SKM-1 treated with dmso at 0.1 percent for 144 hours (cell line): ENCODE data around the gene SCRN1.
"Not testable (repeated sequence)": the region's sequence is repeated elsewhere in the genome, so short reads cannot be mapped to it uniquely, and the experiment has no call there.

Source experiments
- DNase-seq: peaks from one replicate; lab custom pipeline; 2025; ENCODE audit not compliant: unreplicated experiment; lab: John Stamatoyannopoulos, UW

The SCRN1 gene

DNA sequence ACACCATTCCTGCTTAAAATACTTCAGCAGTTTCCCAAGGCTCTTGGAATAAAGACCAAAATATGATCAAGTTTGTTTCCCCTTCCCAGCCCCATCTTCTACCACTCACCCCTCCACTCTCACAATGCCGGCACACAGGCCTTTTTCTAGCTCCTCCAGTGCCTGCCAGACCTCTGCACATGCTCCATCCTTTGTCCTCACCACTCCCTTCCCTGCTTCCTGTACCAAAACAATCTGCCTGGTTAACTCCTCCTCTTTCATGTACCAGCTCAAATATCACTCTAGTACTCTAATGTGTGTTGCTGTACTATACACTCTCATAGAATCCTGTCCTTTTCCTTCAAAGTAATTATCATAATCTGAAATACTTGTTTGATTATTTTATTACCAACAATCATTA is 19.4 kb downstream of the SCRN1 start:
- no peak for DNase-seq

DNA sequence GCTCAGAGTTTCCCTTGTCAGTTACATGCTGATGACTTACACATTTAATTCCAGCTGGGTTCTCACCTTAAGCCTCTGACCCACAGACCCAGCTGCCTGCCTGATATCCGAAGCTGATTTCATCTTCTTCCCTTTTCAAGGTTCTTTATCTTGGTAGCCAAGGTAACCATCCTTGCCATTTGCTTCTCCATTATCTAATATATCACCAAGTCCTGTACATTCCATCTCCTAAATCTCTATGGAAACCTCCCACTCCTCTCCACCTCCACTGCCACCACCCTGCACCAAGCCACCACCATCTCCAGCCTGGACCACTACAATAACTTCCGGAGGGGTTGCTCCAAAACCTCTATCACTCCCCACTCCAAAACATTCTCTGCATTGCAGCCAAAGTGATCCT is 19.9 kb downstream of the SCRN1 start:
- DNase-seq = no peak

DNA sequence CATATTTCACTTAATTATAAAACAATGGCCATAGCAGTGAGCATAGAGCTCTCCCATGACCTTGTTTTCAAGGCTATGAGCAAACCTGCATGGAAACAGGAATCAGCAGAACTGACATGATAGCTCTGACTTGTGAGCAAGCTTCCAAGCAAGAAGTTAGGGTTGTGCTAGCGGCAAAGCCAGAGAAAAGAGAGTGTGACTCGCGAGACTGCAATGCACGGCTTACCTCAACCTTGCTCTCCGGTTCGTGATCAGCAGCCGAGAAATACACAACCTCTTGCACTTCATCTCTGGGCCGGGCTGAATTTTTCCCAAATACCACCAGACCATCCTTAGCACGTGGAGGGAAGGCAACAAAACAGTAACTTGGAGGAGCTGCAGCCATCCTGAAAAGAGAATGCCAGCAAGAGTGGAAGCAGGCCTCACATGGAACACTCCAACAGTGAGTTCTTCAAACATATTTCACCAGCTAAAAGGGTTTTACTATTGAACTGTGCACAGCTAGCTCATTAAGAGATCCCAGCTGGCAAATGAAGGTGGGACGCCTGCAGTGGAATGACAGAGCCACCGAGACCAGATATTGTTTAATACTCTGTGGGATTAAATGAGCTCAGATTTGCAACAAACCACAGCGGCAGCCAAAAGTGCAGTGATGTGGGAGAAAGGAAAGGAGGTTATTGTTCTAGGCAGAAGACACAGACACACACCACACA is 20.8 kb downstream of the SCRN1 start:
- DNase-seq = no peak

DNA sequence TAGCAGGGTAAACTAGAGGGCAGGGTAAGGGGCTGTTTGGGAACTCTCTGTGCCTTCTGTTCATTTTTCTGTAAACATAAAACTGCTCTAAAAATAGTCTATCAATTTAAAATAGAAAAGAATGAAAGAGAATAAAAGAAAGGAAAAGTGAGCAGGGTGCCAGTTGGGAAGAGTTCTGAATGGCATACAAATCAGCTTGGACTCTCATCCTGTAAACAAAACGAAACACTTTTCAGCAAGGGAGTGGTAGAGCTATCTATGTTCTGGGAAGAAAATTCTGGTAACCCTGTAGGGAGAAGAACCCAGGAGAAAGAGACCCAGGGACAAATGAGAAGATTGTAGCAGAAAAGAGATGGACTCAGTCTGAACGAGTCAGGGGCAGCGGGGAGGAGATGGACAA is 24.6 kb downstream of the SCRN1 start:
- no peak for DNase-seq

DNA sequence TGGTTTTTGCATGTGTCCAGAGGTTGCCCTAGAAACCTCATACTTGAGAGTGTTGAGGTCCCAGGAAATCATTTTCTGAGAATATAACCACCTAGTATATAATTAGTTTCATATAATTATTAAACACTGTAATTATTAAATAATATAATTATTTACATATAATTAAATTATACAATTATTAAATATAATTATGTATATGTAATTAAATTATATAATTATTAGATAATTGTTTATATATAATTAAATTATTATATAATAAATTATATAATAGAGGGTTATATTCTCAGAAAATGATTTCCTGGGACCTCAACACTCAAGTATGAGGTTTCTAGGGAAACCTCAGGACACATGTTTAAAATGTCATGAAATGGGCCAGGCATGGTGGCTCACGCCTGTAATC is 27.6 kb downstream of the SCRN1 start:
- no peak for DNase-seq

DNA sequence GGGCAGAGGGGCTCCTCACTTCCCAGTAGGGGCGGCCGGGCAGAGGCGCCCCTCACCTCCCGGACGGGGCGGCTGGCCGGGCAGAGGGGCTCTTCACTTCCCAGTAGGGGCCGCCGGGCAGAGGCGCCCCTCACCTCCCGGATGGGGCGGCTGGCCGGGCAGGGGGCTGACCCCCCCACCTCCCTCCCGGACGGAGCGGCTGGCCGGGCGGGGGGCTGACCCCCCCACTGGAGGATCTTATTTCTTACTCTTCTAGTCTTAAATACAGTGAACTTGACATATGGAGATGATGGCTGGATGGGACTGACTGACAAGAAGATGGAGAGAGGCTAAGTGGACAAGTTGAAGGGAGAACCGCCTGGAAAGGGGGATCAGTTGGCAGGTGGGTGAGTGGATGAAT is 28.0 kb downstream of the SCRN1 start:
- not testable (repeated sequence) for DNase-seq

DNA sequence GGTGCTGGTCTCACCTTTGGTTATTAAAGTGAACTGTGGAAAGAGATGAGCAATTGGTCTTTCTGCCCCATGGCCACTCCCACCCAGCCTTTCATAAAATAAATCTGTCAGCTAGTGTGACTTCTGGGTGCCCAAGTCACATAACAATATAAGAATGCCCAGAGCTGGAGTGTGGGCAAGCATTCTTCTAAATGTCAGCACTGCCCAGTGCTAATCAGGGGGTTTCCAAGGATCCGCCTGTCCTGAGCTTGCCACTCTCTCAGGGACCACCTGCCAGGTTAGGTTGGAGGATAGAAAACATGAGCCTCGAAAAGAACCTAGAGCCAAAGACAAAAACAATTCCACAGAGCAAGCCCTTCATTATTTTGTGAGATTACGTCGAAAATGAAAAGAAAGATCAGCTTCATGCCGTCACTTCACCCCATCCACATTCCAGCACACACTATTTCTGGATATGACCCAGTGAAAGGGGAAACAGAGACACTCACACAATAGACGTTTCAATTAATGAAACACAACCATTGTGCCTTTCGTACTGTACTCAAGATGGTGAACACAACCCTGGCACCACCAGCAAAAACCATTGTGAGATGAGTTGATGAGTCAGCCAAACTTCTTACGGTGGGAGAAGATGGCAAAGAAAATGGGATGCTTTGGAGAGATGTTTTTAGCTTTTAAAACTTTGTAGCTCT is 30.8 kb downstream of the SCRN1 start:
- DNase-seq = no peak

DNA sequence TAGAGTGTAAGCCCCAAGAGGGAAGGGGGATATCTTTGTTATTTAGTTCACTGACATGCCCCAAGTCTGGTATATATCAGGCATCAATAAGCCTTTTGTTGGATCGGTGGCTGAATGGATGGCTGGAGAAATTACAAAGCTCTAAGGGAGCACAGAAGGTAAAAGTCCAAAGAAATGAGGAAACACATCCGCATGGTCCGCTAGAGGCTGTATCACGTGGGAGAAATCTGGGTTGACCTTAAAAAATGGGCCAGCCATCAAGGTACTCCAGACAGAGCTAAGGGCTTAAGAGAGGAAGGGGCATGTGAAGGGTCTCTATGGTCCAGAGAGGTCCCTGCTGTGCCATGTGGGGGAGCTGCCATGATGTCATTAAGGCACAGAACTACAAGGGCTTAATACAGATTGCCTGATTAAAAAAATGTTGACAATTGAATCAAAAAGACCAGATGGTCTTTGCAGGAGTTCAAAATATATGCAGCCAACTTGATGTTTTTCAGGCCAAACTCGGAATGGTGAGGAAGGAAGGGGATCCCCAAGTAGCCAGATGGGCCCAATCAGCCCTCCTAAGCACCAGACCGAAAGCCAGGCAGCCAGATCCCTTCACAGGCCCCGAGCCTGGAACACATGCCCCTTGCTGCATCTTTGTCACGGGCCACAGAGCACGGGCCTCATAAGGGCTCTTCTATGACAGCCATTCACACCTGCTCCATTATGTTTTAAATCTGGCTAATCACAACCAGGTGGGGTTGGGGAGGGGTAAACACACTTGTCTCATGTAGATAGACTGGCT is 31.9 kb downstream of the SCRN1 start:
- DNase-seq = no peak

DNA sequence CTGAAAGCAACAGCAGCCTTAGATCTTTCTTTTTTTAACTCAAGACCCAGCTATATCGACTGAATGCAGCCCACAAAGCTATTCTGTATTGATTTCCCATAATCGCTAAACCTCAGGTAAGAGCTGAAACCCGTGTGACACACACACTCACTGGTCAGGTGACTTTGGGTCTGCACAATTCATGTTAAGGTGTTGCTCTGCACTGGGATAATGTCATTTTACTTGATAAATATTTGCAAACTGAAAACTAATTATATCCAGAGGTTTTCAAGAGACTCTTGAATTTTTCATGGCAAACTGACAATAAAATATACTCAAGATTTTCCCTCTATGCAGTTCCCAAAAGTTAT is 33.1 kb downstream of the SCRN1 start:
- no peak for DNase-seq

DNA sequence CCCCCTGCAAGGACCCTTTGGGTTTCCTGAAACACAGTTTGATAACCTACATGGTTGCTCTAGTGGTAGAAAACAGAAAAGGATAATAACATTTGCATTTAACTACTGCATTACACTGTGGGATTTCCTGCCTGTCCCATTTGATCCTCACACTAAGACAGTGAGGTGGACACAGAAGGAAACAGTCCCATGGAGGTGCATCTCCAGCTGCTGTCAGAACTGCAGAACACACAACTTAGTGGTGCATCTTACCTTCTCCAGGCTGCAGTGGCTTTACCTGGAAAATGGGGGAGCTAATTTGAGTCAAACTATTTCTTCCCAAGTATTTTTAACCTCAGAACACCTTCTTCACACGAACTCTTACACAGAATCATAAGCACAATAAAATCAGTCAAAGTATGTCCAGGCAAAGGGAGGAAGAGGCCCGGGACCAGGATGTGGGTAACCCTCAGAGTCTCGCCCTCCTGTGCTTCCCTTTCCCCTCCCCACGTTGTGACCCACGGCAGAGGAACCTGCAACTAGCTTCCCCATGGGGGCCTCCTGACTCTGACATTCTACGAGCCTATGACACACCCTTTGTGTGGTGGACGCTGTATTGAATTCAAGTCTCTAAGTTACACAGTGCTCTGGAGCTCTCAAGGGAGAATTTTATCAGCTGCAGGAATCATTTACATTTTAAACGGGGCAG is 33.7 kb downstream of the SCRN1 start:
- DNase-seq = peak; percentile 95

DNA sequence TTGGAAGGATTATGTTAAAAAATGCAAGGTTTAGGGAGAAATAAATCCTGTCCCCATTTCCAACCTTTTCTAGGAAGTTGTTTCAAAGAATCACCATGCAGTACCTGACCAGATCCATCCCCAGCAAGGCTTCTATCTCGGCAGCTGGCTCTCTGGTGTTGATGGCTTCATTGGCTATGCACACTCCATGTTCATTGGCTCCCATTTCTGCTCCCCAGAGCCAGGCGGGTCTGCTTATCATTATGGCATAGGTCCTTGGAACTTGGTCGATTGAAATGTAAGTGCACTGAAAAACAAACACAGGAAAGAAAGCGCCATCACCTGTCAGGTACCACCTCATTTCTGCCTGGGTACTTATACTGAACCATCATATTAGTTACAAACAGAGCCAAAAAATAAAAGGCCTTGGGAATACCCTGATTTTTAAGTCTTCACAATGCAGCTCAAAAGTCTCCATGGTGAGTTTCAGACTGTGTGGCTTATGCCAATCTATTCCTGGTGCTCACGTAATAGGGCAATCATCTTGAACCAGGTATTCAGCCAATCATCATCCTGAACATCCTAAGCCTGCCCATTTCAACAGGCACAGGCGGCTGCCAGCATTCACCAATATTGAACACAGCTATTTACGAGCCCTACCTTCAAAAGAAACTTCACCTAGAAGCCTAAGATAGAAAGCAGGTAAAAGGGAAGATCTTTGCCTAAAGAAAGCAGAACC is 34.4 kb downstream of the SCRN1 start:
- DNase-seq = no peak

DNA sequence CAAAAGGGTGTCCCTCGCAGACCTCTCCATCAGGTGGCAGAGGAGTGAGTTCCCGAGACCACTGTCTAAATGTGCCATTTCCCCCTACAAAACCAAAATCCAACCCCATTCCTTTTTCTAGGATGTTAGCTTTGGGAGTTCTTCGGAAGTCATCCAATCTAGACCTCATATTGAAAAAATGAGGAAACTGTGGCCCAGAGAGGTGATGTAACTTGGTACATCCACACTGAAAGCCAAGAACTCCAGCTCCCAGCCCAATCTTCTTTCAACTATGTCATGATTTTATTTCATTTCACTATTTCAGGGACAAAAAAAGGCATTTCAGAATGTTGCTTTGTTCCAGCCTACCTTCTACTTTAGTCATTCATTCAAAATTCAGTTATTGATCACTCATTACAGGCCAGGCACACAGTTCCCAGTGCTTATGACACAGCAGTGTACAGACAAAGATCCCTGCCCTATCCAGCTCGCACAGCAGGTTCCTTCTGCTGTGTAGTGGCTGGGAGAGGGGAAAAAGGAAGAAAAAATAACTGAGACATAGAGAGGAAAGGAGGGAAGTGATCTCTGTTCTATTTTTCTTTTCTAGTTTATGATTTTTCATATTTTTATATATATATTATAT is 35.8 kb downstream of the SCRN1 start:
- DNase-seq = peak; percentile 33

DNA sequence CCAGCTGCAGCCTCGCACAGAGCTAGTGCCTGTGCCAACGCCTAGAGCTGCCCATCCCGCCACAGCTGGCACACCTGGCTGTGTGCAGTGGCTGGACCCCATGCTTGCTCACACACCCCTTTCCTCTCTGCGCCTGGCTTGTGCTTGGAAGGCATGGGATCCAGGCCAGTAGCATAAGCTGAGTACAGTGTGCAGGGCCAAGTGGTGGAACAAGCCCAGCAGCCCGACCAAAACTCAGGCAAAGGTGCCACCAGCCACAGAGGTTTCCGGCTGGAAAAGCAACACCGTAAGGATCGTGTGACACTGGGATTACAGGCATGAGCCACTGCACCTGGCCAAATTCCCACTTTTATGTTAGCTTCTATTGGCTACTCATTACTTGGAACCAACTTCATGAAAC is 38.4 kb downstream of the SCRN1 start:
- DNase-seq = no peak

DNA sequence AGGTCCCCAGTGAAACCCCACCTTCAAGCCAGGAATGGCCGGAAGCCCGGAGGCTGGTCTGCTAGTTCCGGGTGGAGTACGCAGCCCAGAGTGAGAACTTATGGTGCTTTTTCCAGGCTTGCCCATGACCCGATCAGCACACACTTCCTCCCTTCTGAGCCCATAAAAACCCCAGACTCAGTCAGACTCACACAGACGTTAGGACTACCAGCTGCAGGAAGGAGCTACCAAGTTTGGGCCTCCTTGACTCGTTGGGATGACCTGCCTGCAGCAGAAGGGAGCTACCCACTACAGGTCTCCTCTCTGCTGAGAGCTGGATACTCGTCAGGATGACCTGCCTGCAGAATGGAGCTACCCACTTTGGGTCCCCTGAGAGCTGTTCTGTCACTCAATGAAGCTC is 39.1 kb downstream of the SCRN1 start:
- DNase-seq = no peak

DNA sequence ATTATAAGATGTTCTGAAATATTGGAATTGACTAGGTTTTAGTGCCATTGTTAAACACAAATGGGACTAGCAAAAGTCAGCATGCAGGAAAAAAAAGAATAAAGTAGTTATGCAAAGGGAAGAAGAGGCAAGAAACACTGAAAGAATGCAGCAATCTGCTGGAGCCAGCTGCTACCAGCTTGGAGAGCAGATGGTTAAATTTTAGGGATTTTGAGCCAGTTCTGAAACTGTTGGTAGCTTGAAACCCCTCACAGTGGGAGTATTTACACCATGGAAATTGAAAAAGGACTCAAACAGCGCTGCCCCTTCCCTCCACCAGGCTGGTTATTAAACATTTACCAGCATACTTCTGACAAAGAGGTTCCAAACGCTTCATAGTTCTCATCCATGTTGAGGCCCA is 41.0 kb downstream of the SCRN1 start:
- DNase-seq = no peak

DNA sequence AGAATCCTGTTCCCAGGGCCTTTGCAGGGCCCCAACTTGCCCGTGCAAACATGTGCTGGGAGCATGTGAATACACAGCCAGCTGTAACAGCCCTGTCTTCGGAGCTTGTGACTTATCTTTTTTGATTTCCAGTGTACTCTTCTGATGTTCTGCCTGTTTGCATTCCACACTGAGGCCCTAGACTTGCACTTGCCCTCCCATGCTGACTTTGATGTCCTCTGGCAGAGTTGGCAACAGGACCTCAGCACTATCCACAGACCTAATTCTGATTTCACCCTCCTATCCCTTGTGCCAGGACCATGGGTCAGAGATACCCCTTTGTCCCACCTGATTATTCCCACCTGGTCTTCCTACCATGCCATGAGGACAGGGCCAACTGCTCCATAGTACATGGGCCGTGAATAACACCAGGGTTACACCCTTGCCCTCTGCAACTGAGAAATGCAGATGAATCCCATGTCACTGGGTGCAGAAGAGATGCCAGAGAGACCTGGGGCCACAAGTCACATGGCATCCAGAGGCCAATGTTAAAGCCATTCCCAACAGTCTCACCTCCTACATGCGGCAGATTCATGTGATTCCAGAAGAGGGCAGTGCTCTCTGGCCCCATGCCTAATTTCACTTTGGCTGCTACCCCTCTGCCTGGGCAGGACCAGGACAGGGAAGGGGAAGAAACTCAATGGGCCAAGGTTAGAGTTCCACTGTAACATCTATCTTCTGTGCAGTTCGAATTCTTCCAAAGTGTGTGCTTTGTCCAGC is 43.0 kb downstream of the SCRN1 start:
- peak; percentile 21 for DNase-seq

DNA sequence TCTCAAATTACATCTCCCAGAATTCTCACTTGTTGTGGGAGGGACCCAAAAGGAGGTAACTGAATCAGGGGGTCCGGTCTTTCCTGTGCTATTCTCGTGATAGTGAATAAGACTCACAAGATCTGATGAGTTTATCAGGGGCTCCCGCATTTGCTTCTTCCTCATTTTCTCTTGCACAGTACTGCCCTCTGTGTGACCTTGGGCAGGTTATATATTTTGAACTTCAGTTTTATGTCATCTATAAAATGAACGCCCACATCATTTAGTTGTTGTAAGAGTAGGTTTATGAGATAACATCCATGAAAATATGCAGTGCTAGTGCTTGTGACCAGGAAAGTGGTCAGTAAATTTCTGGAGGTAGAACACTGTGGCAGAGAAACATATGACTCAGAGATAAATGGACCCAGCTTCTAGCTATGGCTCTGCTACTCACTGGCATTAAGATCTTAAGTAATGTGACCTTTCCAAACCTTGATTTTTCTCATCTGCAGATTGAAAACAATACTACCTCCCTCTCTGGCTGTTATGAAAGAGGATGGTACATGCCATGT is 44.3 kb downstream of the SCRN1 start:
- DNase-seq = no peak

DNA sequence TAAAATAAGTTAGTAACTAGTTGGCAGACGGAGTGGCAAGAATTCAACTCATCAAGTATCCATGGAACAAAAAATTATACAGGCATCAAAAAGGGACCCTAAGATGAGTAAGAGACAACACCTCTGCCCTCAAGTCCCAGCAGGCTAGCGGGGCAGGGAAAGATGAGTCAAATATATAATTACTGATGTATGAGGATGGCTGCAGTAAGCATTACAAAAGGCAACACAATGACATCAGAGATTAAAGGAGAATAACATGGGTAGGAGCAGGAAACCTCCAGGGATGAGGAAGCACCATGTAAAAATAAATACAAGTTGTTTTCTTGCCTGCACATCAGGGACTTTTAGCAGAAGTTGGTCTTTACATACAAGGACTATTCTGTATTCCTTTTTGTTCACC is 49.4 kb downstream of the SCRN1 start:
- no peak for DNase-seq

DNA sequence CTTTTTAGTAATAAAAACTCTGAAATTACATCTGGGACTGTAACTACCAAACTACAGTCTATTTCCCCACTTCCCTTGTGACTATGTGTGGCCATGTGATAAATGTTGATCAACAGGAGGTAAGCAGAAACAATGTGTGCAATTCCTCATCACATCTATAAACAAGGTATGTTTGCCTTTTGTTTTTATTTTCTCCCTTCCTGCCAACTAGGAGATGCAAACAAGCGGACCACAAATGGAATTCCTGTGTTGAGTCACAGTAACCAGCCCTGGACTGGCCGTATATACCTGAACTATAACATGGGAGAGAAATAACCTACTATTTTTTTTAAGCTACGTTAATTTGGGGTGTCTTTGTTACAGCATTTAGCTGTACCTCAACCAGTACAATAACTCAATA is 52.5 kb downstream of the SCRN1 start:
- no peak for DNase-seq

DNA sequence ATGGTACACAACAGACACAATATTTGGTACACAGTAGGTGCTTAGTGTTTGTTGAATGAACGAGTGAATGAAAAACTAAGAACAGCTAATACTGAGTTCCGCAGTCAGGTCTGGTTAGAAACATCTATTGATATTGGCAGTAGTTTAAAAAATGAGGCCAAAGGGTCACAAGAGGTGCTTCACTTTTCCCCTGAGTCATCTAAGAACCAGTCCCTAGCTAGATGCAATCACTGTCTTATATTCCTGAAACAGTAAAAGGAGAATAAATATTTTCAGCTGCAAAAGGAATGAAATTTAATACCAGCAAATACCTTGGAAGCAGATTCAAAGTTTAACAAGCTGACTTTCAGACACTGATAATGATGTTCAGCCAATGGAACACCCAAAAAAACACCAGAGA is 54.5 kb downstream of the SCRN1 start:
- DNase-seq = no peak
